IMR-90 (cell line): ENCODE data around the gene RBBP8NL. TPM values are rescaled to one million over a fixed set of nuclear protein-coding genes. Genes with fewer than 3 reads are reported as not detected.

Experiments
- ATAC-seq: fragments of 200-7000 bp; cut with Tn5 transposase; 2 replicates; pipeline ENCODE4 v1.9.1; 2020; ENCODE audit warnings: low read depth, mild to moderate bottlenecking, moderate library complexity
- BruUV-seq: library from RNA; stranded (reverse); fragments of 400-500 nt; replicated peaks from 2 replicates; lab custom pipeline; 2021; lab: Mats Ljungman, UMichigan
- CTCF ChIA-PET: fragments of 300-600 bp; formaldehyde crosslinking; extraction: SDS; loops from one replicate; lab custom pipeline; 2021; ENCODE audit warnings: antibody characterized with exemption; lab: Yijun Ruan, JAX
- POLR2A ChIA-PET: fragments of 300-600 bp; sonication (Branson Sonifier 250); formaldehyde crosslinking; loops from one replicate; lab custom pipeline; 2022; ENCODE audit warnings: antibody characterized with exemption; ENCODE audit not compliant: unreplicated experiment; lab: Charles Lee
- DNase-seq: peaks from one replicate; pipeline ENCODE4 v3.0.0; 2013
- H2AFZ ChIP-seq: replicated peaks from 2 replicates; pipeline ENCODE3; 2013; ENCODE audit warnings: low read length, mild to moderate bottlenecking; ENCODE audit not compliant: poor library complexity
- H2AK5ac ChIP-seq: 2 replicates; pipeline ENCODE4 v1.6.1; 2013; ENCODE audit warnings: low read depth, low read length, inconsistent platforms
- H2AK9ac ChIP-seq: replicated peaks from 2 replicates; pipeline ENCODE3; 2013; ENCODE audit warnings: mild to moderate bottlenecking, low read depth, low read length, moderate library complexity; ENCODE audit not compliant: poor library complexity
- H2BK120ac ChIP-seq: 2 replicates; pipeline ENCODE4 v1.6.1; 2013; ENCODE audit warnings: low read depth, low read length, inconsistent platforms
- H2BK15ac ChIP-seq: 3 replicates; pipeline ENCODE4 v1.6.1; 2013; ENCODE audit warnings: low read depth, low read length, inconsistent platforms
- H2BK20ac ChIP-seq: 2 replicates; pipeline ENCODE4 v1.6.1; 2013; ENCODE audit warnings: low read depth, mild to moderate bottlenecking, inconsistent platforms, low read length, moderate library complexity
- H2BK5ac ChIP-seq: 2 replicates; pipeline ENCODE4 v1.6.1; 2013; ENCODE audit warnings: mild to moderate bottlenecking, low read depth, low read length, inconsistent platforms; ENCODE audit not compliant: poor library complexity, severe bottlenecking
- H3K14ac ChIP-seq: replicated peaks from 2 replicates; pipeline ENCODE4 v1.6.1; 2013; ENCODE audit warnings: low read depth, low read length, inconsistent platforms
- H3K18ac ChIP-seq: 2 replicates; pipeline ENCODE4 v1.6.1; 2013; ENCODE audit warnings: low read depth, low read length, control low read depth
- H3K23ac ChIP-seq: 2 replicates; pipeline ENCODE4 v1.6.1; 2013; ENCODE audit warnings: low read depth, low read length, inconsistent platforms
- H3K27ac ChIP-seq: 2 replicates; pipeline ENCODE4 v1.5.1; 2013; ENCODE audit warnings: mild to moderate bottlenecking, control low read depth, low read length; ENCODE audit not compliant: insufficient read depth
- H3K27me3 ChIP-seq: 2 replicates; pipeline ENCODE4 v1.6.1; 2013; ENCODE audit warnings: low read length; ENCODE audit not compliant: control insufficient read depth, insufficient read depth
- H3K36me3 ChIP-seq: 2 replicates; pipeline ENCODE4 v1.6.1; 2013; ENCODE audit warnings: low read length, mixed read lengths; ENCODE audit not compliant: control insufficient read depth, insufficient read depth
- H3K4ac ChIP-seq: 2 replicates; pipeline ENCODE4 v1.6.1; 2013; ENCODE audit warnings: low read depth, low read length, inconsistent platforms
- H3K4me1 ChIP-seq: 2 replicates; pipeline ENCODE4 v1.6.1; 2013; ENCODE audit warnings: low read length, mixed read lengths; ENCODE audit not compliant: control insufficient read depth, insufficient read depth
- H3K4me2 ChIP-seq: 2 replicates; pipeline ENCODE4 v1.6.1; 2013; ENCODE audit warnings: low read depth, mild to moderate bottlenecking, control low read depth, low read length, moderate library complexity
- H3K4me3 ChIP-seq: 2 replicates; pipeline ENCODE4 v1.5.1; 2013; ENCODE audit warnings: low read depth, mild to moderate bottlenecking, control low read depth, low read length, moderate library complexity; ENCODE audit not compliant: insufficient read depth
- H3K56ac ChIP-seq: 2 replicates; pipeline ENCODE4 v1.6.1; 2013; ENCODE audit warnings: low read length, inconsistent platforms; ENCODE audit not compliant: insufficient read depth; ENCODE audit errors: extremely low read depth
- H3K79me1 ChIP-seq, 2 experiments: 2 replicates each; pipeline ENCODE4 v1.6.1; 2013; ENCODE audit warnings: low read length in 2 of 2, inconsistent platforms in 1 of 2, low read depth in 1 of 2
- H3K9ac ChIP-seq: 2 replicates; pipeline ENCODE4 v1.6.1; 2013; ENCODE audit warnings: low read depth, low read length, control low read depth
- H3K9me1 ChIP-seq: 2 replicates; pipeline ENCODE4 v1.6.1; 2013; ENCODE audit warnings: low read length, inconsistent platforms; ENCODE audit not compliant: insufficient read depth
- H3K9me3 ChIP-seq: 2 replicates; pipeline ENCODE4 v1.6.1; 2013; ENCODE audit warnings: low read length; ENCODE audit not compliant: control insufficient read depth, insufficient read depth
- H4K20me1 ChIP-seq: 2 replicates; pipeline ENCODE4 v1.6.1; 2013; ENCODE audit warnings: low read length, inconsistent platforms; ENCODE audit not compliant: insufficient read depth
- H4K5ac ChIP-seq: 2 replicates; pipeline ENCODE4 v1.6.1; 2013; ENCODE audit warnings: mild to moderate bottlenecking, low read depth, low read length, control low read depth
- H4K8ac ChIP-seq, 2 experiments: 2 replicates each; pipeline ENCODE4 v1.6.1; 2013; ENCODE audit warnings: low read depth in 2 of 2, low read length in 2 of 2, control low read depth in 1 of 2, inconsistent platforms in 1 of 2
- H4K91ac ChIP-seq: 2 replicates; pipeline ENCODE4 v1.6.1; 2013; ENCODE audit warnings: low read depth, low read length, inconsistent platforms; ENCODE audit not compliant: insufficient read depth
- CEBPB ChIP-seq: IDR thresholded peaks from 2 replicates; pipeline ENCODE4 v1.6.1; 2012; ENCODE audit warnings: low read depth, low read length, improper control_type of control experiment
- CHD1 ChIP-seq: IDR thresholded peaks from 2 replicates; pipeline ENCODE4 v1.6.1; 2012; ENCODE audit warnings: low read depth, low read length, improper control_type of control experiment
- MAZ ChIP-seq: IDR thresholded peaks from 2 replicates; pipeline ENCODE4 v1.6.1; 2012; ENCODE audit warnings: low read depth, mild to moderate bottlenecking, low read length, improper control_type of control experiment, moderate library complexity, borderline replicate concordance
- POLR2A ChIP-seq: IDR thresholded peaks from 2 replicates; pipeline ENCODE4 v1.6.1; 2012; ENCODE audit warnings: mild to moderate bottlenecking, low read depth, low read length
- RAD21 ChIP-seq: IDR thresholded peaks from 2 replicates; pipeline ENCODE4 v1.6.1; 2012; ENCODE audit warnings: low read length, improper control_type of control experiment
- WGBS, 2 experiments: methylation state at CpG; one replicate each; pipeline versions ENCODE4 v1.1.5 to v1.1.7; 2013; ENCODE audit warnings: missing lambda C conversion rate in 2 of 2; ENCODE audit not compliant: insufficient read length in 1 of 2; ENCODE audit errors: extremely low coverage in 2 of 2; 5-methylcytosine and 5-hydroxymethylcytosine counted together
- dilution Hi-C: fragments of 300-500 bp; cut with HindIII; formaldehyde crosslinking; loops from one replicate; pipeline ENCODE4 v1.14.3; 2018; ENCODE audit warnings: low sequenced_read_pairs; ENCODE audit not compliant: unreplicated experiment
- in situ Hi-C: fragments of 300-500 bp; cut with MboI; formaldehyde crosslinking; loops from 3 replicates; pipeline ENCODE4 v1.14.3; 2019; ENCODE audit warnings: low sequenced_read_pairs, inconsistent platforms, mixed read lengths
- intact Hi-C: fragments of 100-400 bp; cut with micrococcal nuclease; formaldehyde crosslinking; loops from 2 replicates; pipeline ENCODE4 v1.10.0; 2022
- polyA plus RNA-seq, 3 experiments: library from polyadenylated mRNA; depleted of rRNA; stranded (reverse); fragments of >200 nt; gene quantifications; 2 replicates each; pipeline ENCODE4 v1.2.3, GENCODE V29; 2012; ENCODE audit warnings: low replicate concordance in 1 of 3
- total RNA-seq: library from RNA; depleted of rRNA; stranded (reverse); fragments of >200 nt; gene quantifications from 2 replicates; pipeline ENCODE4 v1.2.3, GENCODE V29; 2012
- TF ChIP-seq, protein P1 (sequence below): fragments of 150-350 bp; IDR thresholded peaks from 2 replicates; pipeline ENCODE4 v1.6.1; 2016; ENCODE audit warnings: low read depth, mild to moderate bottlenecking, low read length, moderate library complexity, borderline replicate concordance
- TF ChIP-seq, protein P2 (sequence below): fragments of 150-350 bp; IDR thresholded peaks from 2 replicates; pipeline ENCODE4 v1.6.1; 2017; ENCODE audit warnings: mild to moderate bottlenecking, antibody characterized with exemption, low read length, low read depth
- TF ChIP-seq, protein P3 (sequence below): conservative IDR thresholded peaks from 2 replicates; pipeline ENCODE4 v1.5.1; 2012; ENCODE audit warnings: mild to moderate bottlenecking, low read depth, low read length, improper control_type of control experiment

The RBBP8NL gene
- total and polyA plus RNA-seq, 2 of the 4 experiments (the other 2 are of a cell fraction): not detected

DNA sequence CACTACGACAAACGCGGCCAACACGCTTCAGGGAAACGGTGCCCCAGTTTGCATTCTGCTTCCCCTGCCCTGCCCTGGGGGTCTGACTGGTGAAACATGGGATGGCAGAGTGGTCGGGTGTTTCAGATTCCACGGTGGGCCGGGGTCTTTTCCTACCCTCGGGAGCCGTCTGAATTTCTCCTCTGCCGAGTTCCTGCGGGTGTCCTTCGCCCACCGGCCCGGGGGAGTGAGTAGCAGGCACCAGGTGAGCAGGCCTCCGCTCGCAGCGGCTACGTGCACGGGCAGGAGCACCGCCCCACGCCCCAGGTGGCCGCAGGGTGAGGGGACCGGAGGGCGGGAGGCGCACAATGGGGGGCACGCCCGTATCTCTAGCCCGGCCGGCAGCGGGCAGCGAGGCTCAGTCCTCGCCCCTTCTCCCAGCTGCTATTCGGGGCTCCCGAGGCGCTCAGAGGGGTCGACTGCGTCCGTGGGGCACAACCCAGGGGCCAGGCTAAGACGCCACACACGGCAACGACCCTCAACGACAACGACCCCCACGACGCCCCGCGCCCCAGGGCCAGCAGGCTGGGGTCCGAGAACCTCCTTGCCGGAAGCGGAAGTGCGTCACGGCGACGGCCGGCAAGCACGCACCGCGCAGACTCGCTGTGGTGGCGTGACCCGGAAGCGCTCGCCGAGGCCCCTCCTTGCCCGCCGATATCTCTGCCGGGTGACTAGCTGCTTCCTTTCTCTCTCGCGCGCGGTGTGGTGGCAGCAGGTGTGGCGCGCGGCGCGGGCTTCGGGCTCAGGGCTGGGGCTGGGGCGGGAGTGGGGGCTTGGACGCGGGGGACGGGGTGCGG is 40.7 kb downstream of the RBBP8NL start, which contains the start of gene RPS21:
TSS of gene RPS21 (plus strand) at position 721 of the 836 bp plus-strand sequence. CDS start 236 bp downstream, outside the sequence.
- intact Hi-C loops (loop anchor here (10.0 kb wide), 1 partner anchor 372 kb away; no protein-coding TSS in a partner anchor), in situ Hi-C loops (loop anchor here (25.0 kb wide), 1 partner anchor 374 kb away; no protein-coding TSS in a partner anchor), dilution Hi-C loops (loop anchor here (25.0 kb wide), 1 partner anchor 99 kb away; no protein-coding TSS in a partner anchor)
- H2AK9ac ChIP-seq: peak within 1 kb of the TSS; percentile 97
- H2AK5ac ChIP-seq: peak within 1 kb of the TSS; percentile 98
- peak within 1 kb of the TSS; percentile 86 for H4K91ac ChIP-seq
- peak within 1 kb of the TSS; percentile 96 for H3K27ac ChIP-seq
- ATAC-seq (peak; percentile 79), DNase-seq (peak; percentile 89)
- TF ChIP-seq RAD21 (no peak), POLR2A (peak; percentile 84), CEBPB (no peak), CHD1 (no peak), MAZ (peak; percentile 93)
- TF ChIP-seq, protein P1, sequence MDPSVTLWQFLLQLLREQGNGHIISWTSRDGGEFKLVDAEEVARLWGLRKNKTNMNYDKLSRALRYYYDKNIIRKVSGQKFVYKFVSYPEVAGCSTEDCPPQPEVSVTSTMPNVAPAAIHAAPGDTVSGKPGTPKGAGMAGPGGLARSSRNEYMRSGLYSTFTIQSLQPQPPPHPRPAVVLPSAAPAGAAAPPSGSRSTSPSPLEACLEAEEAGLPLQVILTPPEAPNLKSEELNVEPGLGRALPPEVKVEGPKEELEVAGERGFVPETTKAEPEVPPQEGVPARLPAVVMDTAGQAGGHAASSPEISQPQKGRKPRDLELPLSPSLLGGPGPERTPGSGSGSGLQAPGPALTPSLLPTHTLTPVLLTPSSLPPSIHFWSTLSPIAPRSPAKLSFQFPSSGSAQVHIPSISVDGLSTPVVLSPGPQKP: no peak
- TF ChIP-seq, protein P2, sequence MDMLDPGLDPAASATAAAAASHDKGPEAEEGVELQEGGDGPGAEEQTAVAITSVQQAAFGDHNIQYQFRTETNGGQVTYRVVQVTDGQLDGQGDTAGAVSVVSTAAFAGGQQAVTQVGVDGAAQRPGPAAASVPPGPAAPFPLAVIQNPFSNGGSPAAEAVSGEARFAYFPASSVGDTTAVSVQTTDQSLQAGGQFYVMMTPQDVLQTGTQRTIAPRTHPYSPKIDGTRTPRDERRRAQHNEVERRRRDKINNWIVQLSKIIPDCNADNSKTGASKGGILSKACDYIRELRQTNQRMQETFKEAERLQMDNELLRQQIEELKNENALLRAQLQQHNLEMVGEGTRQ: peak; percentile 56; the same call in 1 of the 2 replicates
- TF ChIP-seq, protein P3, sequence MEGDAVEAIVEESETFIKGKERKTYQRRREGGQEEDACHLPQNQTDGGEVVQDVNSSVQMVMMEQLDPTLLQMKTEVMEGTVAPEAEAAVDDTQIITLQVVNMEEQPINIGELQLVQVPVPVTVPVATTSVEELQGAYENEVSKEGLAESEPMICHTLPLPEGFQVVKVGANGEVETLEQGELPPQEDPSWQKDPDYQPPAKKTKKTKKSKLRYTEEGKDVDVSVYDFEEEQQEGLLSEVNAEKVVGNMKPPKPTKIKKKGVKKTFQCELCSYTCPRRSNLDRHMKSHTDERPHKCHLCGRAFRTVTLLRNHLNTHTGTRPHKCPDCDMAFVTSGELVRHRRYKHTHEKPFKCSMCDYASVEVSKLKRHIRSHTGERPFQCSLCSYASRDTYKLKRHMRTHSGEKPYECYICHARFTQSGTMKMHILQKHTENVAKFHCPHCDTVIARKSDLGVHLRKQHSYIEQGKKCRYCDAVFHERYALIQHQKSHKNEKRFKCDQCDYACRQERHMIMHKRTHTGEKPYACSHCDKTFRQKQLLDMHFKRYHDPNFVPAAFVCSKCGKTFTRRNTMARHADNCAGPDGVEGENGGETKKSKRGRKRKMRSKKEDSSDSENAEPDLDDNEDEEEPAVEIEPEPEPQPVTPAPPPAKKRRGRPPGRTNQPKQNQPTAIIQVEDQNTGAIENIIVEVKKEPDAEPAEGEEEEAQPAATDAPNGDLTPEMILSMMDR: no peak
- peak within 1 kb of the TSS; percentile 96 for H3K9ac ChIP-seq
- peak within 1 kb of the TSS; percentile 91 for H2BK5ac ChIP-seq
- ChIA-PET CTCF (interaction anchor here (0.9 kb wide), 1 partner anchor 84 kb away, joined by 4 read pairs; the partner anchor contains the start of gene ADRM1), POLR2A (interaction anchor here (0.6 to 0.7 kb wide), 5 partner anchors 11 to 106 kb away, joined by 4 to 11 read pairs (median 5); no protein-coding TSS in a partner anchor)
- H2BK120ac ChIP-seq: no peak within 1 kb of the TSS
- H3K4ac ChIP-seq: peak within 1 kb of the TSS; percentile 94
- peak within 1 kb of the TSS; percentile 61 for H3K56ac ChIP-seq
- 1% methylated on average over 29 of the region's 83 CpGs; no CpG with 5 or more reads in 1 of the 2 experiments for WGBS, 2 experiments
- peak within 1 kb of the TSS; percentile 88 to 90 for H4K8ac ChIP-seq
- H2BK20ac ChIP-seq: no peak within 1 kb of the TSS
- peak within 1 kb of the TSS; percentile 93 for H4K5ac ChIP-seq
- peaks cover 35 to 63% of the 10 kb centered on the region in 2 experiments for H3K79me1 ChIP-seq
- H3K18ac ChIP-seq: peak within 1 kb of the TSS; percentile 26; the same call in 1 of the 2 replicates
- H3K27me3 ChIP-seq: no peaks in the 10 kb centered on the region
- no TSS peak for BruUV-seq
- peak within 1 kb of the TSS; percentile 97 for H2AFZ ChIP-seq
- H3K23ac ChIP-seq: peak within 1 kb of the TSS; percentile 86
- H3K4me1 ChIP-seq: peaks cover 5% of the 10 kb centered on the region
- peak within 1 kb of the TSS; percentile 80 for H3K14ac ChIP-seq
- H3K4me3 ChIP-seq: peak within 1 kb of the TSS; percentile 92
- peaks cover 39% of the 10 kb centered on the region for H3K36me3 ChIP-seq
- peaks cover 11% of the 10 kb centered on the region for H3K9me1 ChIP-seq
- peaks cover 51% of the 10 kb centered on the region for H4K20me1 ChIP-seq
- no peak within 1 kb of the TSS for H2BK15ac ChIP-seq
- no peaks in the 10 kb centered on the region for H3K9me3 ChIP-seq
- H3K4me2 ChIP-seq: peak within 1 kb of the TSS; percentile 95
